ENCODE measurements around the gene NRN1.

- no peak for TF ChIP-seq RXRA (IDR thresholded peaks at IDR 0.05; ENCODE audit: borderline replicate concordance, low read depth)
- TF ChIP-seq, protein P1, sequence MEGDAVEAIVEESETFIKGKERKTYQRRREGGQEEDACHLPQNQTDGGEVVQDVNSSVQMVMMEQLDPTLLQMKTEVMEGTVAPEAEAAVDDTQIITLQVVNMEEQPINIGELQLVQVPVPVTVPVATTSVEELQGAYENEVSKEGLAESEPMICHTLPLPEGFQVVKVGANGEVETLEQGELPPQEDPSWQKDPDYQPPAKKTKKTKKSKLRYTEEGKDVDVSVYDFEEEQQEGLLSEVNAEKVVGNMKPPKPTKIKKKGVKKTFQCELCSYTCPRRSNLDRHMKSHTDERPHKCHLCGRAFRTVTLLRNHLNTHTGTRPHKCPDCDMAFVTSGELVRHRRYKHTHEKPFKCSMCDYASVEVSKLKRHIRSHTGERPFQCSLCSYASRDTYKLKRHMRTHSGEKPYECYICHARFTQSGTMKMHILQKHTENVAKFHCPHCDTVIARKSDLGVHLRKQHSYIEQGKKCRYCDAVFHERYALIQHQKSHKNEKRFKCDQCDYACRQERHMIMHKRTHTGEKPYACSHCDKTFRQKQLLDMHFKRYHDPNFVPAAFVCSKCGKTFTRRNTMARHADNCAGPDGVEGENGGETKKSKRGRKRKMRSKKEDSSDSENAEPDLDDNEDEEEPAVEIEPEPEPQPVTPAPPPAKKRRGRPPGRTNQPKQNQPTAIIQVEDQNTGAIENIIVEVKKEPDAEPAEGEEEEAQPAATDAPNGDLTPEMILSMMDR (IDR thresholded peaks at IDR 0.05), result no peak
- TF ChIP-seq ZBTB33 (IDR thresholded peaks at IDR 0.05; ENCODE audit: borderline replicate concordance, low read depth), result no peak
- no peak for TF ChIP-seq EZH2phosphoT487 (IDR thresholded peaks at IDR 0.05; ENCODE audit: borderline replicate concordance, low read depth)
- TF ChIP-seq MXI1 (IDR thresholded peaks at IDR 0.05; ENCODE audit: low read depth, low read length), result peak; percentile 50; the same call in 1 of the 2 replicates
- no peak for TF ChIP-seq POLR2AphosphoS5 (IDR thresholded peaks at IDR 0.05; ENCODE audit: low read depth, low read length)
- TF ChIP-seq RAD21 (IDR thresholded peaks at IDR 0.05; ENCODE audit: low read length), result no peak
- TF ChIP-seq, protein P2, sequence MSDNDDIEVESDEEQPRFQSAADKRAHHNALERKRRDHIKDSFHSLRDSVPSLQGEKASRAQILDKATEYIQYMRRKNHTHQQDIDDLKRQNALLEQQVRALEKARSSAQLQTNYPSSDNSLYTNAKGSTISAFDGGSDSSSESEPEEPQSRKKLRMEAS (IDR thresholded peaks at IDR 0.05; ENCODE audit: low read depth), result no peak
- peak; percentile 15; the same call in 1 of the 2 replicates for TF ChIP-seq ELF1 (IDR thresholded peaks at IDR 0.05)
- TF ChIP-seq REST (IDR thresholded peaks at IDR 0.05; ENCODE audit: low read depth, low read length), result no peak
- 0 out of 2 replicates have a peak, but pooled peaks have one; percentile 58 for TF ChIP-seq SIN3A (IDR thresholded peaks at IDR 0.05; ENCODE audit: borderline replicate concordance, low read depth, low read length)
- no peak for TF ChIP-seq TCF12 (IDR thresholded peaks at IDR 0.05)
- TF ChIP-seq FOXM1 (IDR thresholded peaks at IDR 0.05; ENCODE audit: low read depth), result no peak
- TF ChIP-seq SMC3 (IDR thresholded peaks at IDR 0.05; ENCODE audit: low read depth, low read length), result no peak
Measured at GRCh38 chr6:6008648-6009421, 2.1 kb upstream of the NRN1 start.

Data from SK-N-SH (cell line).